ENCODE measurements around the gene THOC6.
"Not testable (repeated sequence)": the region's sequence is repeated elsewhere in the genome, so short reads cannot be mapped to it uniquely, and the experiment has no call there.

Gene THOC6

GRCh38 chr16:3035289-3035971 is 11.6 kb downstream of the THOC6 start:
- no peak for DNase-seq

GRCh38 chr16:3035972-3036725 is 12.3 kb downstream of the THOC6 start:
- DNase-seq, result no peak

GRCh38 chr16:3036726-3037315 is 13.0 kb downstream of the THOC6 start, which contains the start of gene BICDL2:
TSS of gene BICDL2 (minus strand) at chr16:3036944. CDS start at chr16:3035496, 1,448 bp downstream.
- no peak for DNase-seq

GRCh38 chr16:3038256-3038655 is 14.4 kb downstream of the THOC6 start:
- no peak for DNase-seq

GRCh38 chr16:3038896-3039295 is 15.1 kb downstream of the THOC6 start:
- no peak for DNase-seq

GRCh38 chr16:3042376-3042775 is 18.5 kb downstream of the THOC6 start:
- DNase-seq, result no peak

- no peak for DNase-seq
Observed at GRCh38 chr16:3044708-3045107, 20.9 kb downstream of the THOC6 start.

GRCh38 chr16:3045758-3046640 is 22.2 kb downstream of the THOC6 start, which contains the start of gene MMP25:
TSS of gene MMP25 (plus strand) at chr16:3046561. CDS start at chr16:3046918, 357 bp downstream.
- no peak for DNase-seq

- no peak for DNase-seq
Observed at GRCh38 chr16:3046641-3047386, 23.0 kb downstream of the THOC6 start.

GRCh38 chr16:3047387-3047720 is 23.5 kb downstream of the THOC6 start:
- no peak for DNase-seq

- no peak for DNase-seq
Observed at GRCh38 chr16:3049921-3050481, 26.2 kb downstream of the THOC6 start.

GRCh38 chr16:3050487-3050886 is 26.7 kb downstream of the THOC6 start:
- DNase-seq, result no peak

- no peak for DNase-seq
Observed at GRCh38 chr16:3051009-3051408, 27.2 kb downstream of the THOC6 start.

GRCh38 chr16:3051494-3051893 is 27.7 kb downstream of the THOC6 start:
- no peak for DNase-seq

- DNase-seq, result not testable (repeated sequence)
Observed at GRCh38 chr16:3052571-3053329, 28.9 kb downstream of the THOC6 start.

GRCh38 chr16:3053330-3053710 is 29.5 kb downstream of the THOC6 start:
- not testable (repeated sequence) for DNase-seq

- DNase-seq, result no peak
Observed at GRCh38 chr16:3054965-3055733, 31.3 kb downstream of the THOC6 start.

GRCh38 chr16:3055734-3056115 is 31.9 kb downstream of the THOC6 start:
- DNase-seq, result not testable (repeated sequence)

- DNase-seq, result no peak
Observed at GRCh38 chr16:3056336-3057180, 32.7 kb downstream of the THOC6 start.

All from stimulated activated CD4-positive, alpha-beta T cell treated with anti-CD3 and anti-CD28 coated beads, Interleukin-2, amount 100 ng/mL, for 24 hours (primary cell).